ENCODE results near the gene MAZ. TPM values are rescaled to one million over a fixed set of nuclear protein-coding genes. Genes with fewer than 3 reads are reported as not detected.
"Not testable (repeated sequence)": the region's sequence is repeated elsewhere in the genome, so short reads cannot be mapped to it uniquely, and the experiment has no call there.

MAZ gene
- total RNA-seq, 1 donor from 2014 or later = 304 TPM

DNA sequence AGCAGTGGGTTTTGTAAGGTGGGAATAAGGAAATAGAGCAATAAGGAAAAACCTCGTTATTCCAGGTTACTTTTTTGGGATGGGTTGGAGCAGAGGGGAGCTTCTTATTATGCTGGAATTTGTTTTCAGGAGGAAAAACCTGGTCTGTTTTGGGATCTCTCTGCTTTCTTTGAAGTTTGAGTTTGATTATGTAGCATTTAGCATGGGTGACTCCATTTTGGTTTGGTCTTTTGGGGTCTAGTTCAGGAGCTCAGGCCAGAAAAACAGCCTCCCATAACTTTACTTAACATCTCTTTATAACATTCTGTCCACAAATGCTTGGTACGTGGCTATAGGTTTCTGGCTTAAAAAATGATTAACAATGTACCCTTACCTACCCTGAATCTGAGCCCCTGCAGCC lies 36.8 kb upstream of the MAZ start:
- no peak for DNase-seq (ENCODE audit: extremely low spot score, unreplicated experiment)
- H3K36me3 Mint-ChIP-seq (ENCODE audit: unreplicated experiment) = no peaks in the 10 kb centered on the region
- peaks cover 2% of the 10 kb centered on the region for H3K27me3 Mint-ChIP-seq (ENCODE audit: unreplicated experiment)
- H3K9me3 Mint-ChIP-seq (ENCODE audit: unreplicated experiment) = no peaks in the 10 kb centered on the region
- H3K4me3 Mint-ChIP-seq (ENCODE audit: unreplicated experiment) = no peak overlapping the region
- no peak overlapping the region for H3K27ac Mint-ChIP-seq (ENCODE audit: unreplicated experiment)
- TF ChIP-seq, protein P1, sequence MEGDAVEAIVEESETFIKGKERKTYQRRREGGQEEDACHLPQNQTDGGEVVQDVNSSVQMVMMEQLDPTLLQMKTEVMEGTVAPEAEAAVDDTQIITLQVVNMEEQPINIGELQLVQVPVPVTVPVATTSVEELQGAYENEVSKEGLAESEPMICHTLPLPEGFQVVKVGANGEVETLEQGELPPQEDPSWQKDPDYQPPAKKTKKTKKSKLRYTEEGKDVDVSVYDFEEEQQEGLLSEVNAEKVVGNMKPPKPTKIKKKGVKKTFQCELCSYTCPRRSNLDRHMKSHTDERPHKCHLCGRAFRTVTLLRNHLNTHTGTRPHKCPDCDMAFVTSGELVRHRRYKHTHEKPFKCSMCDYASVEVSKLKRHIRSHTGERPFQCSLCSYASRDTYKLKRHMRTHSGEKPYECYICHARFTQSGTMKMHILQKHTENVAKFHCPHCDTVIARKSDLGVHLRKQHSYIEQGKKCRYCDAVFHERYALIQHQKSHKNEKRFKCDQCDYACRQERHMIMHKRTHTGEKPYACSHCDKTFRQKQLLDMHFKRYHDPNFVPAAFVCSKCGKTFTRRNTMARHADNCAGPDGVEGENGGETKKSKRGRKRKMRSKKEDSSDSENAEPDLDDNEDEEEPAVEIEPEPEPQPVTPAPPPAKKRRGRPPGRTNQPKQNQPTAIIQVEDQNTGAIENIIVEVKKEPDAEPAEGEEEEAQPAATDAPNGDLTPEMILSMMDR (IDR thresholded peaks at IDR 0.05) = no peak
- no peaks in the 10 kb centered on the region for H3K4me1 Mint-ChIP-seq (ENCODE audit: unreplicated experiment)

DNA sequence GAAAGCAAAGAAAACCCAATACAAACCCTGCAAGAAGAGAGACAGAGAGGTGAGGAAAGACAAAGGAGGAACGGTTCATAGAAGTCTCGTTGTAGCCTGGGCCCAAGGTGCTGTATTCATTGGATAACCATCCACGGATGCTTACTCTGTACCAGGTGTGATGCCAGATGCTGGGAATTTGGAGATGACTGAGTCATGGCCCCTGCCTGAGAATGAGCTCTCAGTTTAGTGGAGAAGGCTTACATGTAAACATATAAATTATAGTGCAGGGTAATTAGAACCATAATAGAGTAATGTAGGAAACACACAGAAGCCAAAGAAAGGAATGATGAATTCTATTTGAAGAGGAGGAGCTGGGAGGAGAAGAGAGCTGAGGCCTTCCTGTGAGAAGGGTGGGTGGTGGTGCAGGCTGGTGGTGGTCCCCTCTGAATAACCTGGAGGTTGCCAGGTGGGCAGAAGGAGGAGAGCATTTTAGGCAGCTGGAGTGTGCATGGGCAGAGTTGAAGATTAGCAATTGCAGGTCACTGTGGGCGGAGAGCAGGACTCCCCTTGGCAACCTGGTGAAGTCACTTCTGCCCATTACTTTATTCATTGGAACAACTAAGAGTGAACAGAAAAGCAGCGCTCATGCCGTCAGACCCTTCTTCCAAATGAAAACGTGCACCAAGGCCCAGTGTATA lies 35.9 kb upstream of the MAZ start:
- TF ChIP-seq, protein P1 (IDR thresholded peaks at IDR 0.05) = no peak
- Mint-ChIP-seq H3K4me1 (ENCODE audit: unreplicated experiment) (no peaks in the 10 kb centered on the region), H3K9me3 (ENCODE audit: unreplicated experiment) (no peaks in the 10 kb centered on the region), H3K36me3 (ENCODE audit: unreplicated experiment) (no peaks in the 10 kb centered on the region), H3K27ac (ENCODE audit: unreplicated experiment) (no peak overlapping the region), H3K27me3 (ENCODE audit: unreplicated experiment) (peaks cover 2% of the 10 kb centered on the region), H3K4me3 (ENCODE audit: unreplicated experiment) (no peak overlapping the region)
- no peak for DNase-seq (ENCODE audit: extremely low spot score, unreplicated experiment)

DNA sequence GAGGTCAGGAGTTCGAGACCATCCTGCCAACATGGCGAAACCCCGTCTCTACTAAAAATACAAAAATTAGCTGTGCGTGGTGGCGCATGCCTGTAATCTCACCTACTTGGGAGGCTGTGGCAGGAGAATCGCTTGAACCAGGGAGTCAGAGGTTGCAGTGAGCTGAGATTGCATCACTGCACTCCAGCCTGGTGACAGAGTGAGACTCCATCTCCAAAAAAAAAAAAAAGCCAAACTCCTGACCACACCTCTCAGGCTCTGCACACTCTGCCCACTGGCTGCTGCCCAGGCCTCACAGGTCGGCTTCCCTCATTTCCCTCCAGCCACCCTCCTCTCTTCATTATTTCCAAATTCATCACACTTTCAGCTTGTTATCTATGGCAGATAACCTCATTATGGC lies 34.0 kb upstream of the MAZ start:
- not testable (repeated sequence) for H3K4me1 Mint-ChIP-seq (ENCODE audit: unreplicated experiment); H3K4me3 Mint-ChIP-seq (ENCODE audit: unreplicated experiment); H3K27ac Mint-ChIP-seq (ENCODE audit: unreplicated experiment); DNase-seq (ENCODE audit: extremely low spot score, unreplicated experiment); H3K27me3 Mint-ChIP-seq (ENCODE audit: unreplicated experiment); H3K9me3 Mint-ChIP-seq (ENCODE audit: unreplicated experiment); H3K36me3 Mint-ChIP-seq (ENCODE audit: unreplicated experiment)

DNA sequence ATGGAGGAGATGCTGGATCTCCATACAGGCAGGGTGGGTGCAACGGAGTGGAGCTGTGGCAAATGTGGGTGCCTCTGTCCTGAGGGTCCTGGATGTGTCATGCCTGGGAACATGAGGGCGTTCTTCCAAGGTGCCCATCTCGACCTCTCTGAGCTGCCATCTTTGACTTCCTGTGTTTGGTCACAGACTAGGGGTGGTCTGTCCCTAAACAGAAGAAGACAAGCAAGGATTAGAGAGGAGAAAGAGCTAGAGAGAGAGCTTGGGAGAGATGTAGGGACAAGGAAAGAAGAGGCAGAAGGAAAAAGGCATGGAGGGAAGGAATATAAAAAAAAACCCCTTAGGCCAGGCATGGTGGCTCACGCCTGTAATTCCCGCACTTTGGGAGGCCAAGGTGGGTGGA lies 31.6 kb upstream of the MAZ start:
- TF ChIP-seq, protein P1 (IDR thresholded peaks at IDR 0.05) = no peak
- H3K4me1 Mint-ChIP-seq (ENCODE audit: unreplicated experiment) = peaks cover 6% of the 10 kb centered on the region
- no peak overlapping the region for H3K27ac Mint-ChIP-seq (ENCODE audit: unreplicated experiment)
- peaks cover 11% of the 10 kb centered on the region for H3K27me3 Mint-ChIP-seq (ENCODE audit: unreplicated experiment)
- H3K9me3 Mint-ChIP-seq (ENCODE audit: unreplicated experiment) = no peaks in the 10 kb centered on the region
- no peak overlapping the region for H3K4me3 Mint-ChIP-seq (ENCODE audit: unreplicated experiment)
- no peaks in the 10 kb centered on the region for H3K36me3 Mint-ChIP-seq (ENCODE audit: unreplicated experiment)
- DNase-seq (ENCODE audit: extremely low spot score, unreplicated experiment) = no peak

DNA sequence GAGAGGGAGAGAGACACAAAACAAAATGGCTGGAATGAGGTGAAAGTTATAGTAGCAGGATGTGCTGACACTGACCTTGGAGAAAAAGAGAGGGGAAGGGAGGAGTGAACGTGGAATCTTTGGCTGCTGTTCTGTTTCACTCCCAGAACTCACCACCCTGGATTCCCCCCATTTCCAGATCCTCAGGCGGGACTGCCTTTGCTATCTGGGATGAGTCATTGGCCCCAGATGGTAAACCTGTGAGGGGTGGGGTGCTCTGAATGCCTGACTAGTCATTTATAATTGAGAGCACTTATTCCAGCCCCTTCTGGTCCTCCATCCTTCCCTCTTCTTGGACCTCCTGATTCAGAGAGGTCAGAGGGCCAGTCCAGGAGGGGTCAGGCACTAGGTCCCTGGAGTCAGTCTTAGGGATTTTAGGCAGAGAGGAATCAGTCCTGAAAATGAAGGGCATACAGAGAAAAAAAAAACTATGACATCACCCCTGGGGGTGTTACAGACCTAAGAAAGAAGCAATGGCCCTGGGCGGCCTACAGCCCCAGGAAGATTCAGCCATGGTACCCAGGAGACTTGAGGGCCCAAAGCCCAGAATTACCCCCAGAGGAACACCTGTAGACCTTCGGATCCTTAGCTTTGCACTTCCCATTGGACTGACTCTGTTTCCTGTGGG lies 30.5 kb upstream of the MAZ start:
- TF ChIP-seq, protein P1 (IDR thresholded peaks at IDR 0.05) = no peak
- Mint-ChIP-seq H3K9me3 (ENCODE audit: unreplicated experiment) (no peaks in the 10 kb centered on the region), H3K4me1 (ENCODE audit: unreplicated experiment) (peaks cover 6% of the 10 kb centered on the region), H3K27me3 (ENCODE audit: unreplicated experiment) (peaks cover 12% of the 10 kb centered on the region), H3K36me3 (ENCODE audit: unreplicated experiment) (no peaks in the 10 kb centered on the region), H3K27ac (ENCODE audit: unreplicated experiment) (no peak overlapping the region), H3K4me3 (ENCODE audit: unreplicated experiment) (no peak overlapping the region)
- no peak for DNase-seq (ENCODE audit: extremely low spot score, unreplicated experiment)

All from osteocyte (in vitro differentiated cells).